GM12878 (cell line): ENCODE data around the gene DST. TPM values are rescaled to one million over a fixed set of nuclear protein-coding genes. Genes with fewer than 3 reads are reported as not detected.

Experiments used
- ATAC-seq: fragments of 200-7000 bp; cut with Tn5 transposase; 3 replicates; pipeline ENCODE4 v1.9.1; 2020; ENCODE audit warnings: mild to moderate bottlenecking, moderate library complexity
- BruUV-seq: library from RNA; stranded (reverse); fragments of 400-500 nt; replicated peaks from 2 replicates; lab custom pipeline; 2021; lab: Mats Ljungman, UMichigan
- CTCF ChIA-PET: fragments of 300-600 bp; sonication (Branson Sonifier 250); formaldehyde crosslinking; extraction: SDS; loops from one replicate; lab custom pipeline; 2021; ENCODE audit warnings: inconsistent platforms; lab: Yijun Ruan, JAX
- POLR2A ChIA-PET: fragments of 350-600 bp; formaldehyde crosslinking; extraction: SDS; loops from one replicate; lab custom pipeline; 2021; ENCODE audit warnings: inconsistent platforms; lab: Charles Lee
- RAD21 ChIA-PET: fragments of 300-600 bp; sonication (Branson Sonifier 250); formaldehyde crosslinking; loops from one replicate; lab custom pipeline; 2023; ENCODE audit warnings: antibody characterized with exemption; ENCODE audit not compliant: unreplicated experiment; lab: Charles Lee
- SMC1A ChIA-PET: fragments of 300-600 bp; sonication (Branson Sonifier 250); formaldehyde crosslinking; loops from one replicate; lab custom pipeline; 2023; ENCODE audit not compliant: unreplicated experiment, uncharacterized antibody; lab: Charles Lee
- DNase-seq: peaks from one replicate; pipeline ENCODE4 v3.0.0-alpha.2; 2011; ENCODE audit warnings: low read depth, low spot score
- FAIRE-seq: peaks from 3 replicates; lab custom pipeline; 2011; peaks lifted over from hg19 to GRCh38; lab: Jason Lieb, UNC
- H2AFZ ChIP-seq: 2 replicates; pipeline ENCODE4 v1.6.0; 2011; ENCODE audit warnings: low read depth, low read length, control low read depth; ENCODE audit not compliant: control insufficient read depth
- H3K27ac ChIP-seq: 2 replicates; pipeline ENCODE4 v1.5.1; 2011; ENCODE audit warnings: control low read depth; ENCODE audit not compliant: control insufficient read depth, insufficient read depth
- H3K27me3 ChIP-seq, 2 experiments: replicated peaks in 1 of 2; 2 replicates each; pipeline versions ENCODE4 v1.6.0 to v1.6.1; 2011; ENCODE audit warnings: low read length in 1 of 2; ENCODE audit not compliant: control insufficient read depth in 2 of 2, insufficient read depth in 2 of 2
- H3K36me3 ChIP-seq, 2 experiments: 2 replicates each; pipeline ENCODE4 v1.5.1; 2011; ENCODE audit warnings: low read length in 1 of 2; ENCODE audit not compliant: control insufficient read depth in 2 of 2, insufficient read depth in 2 of 2
- H3K4me1 ChIP-seq: 2 replicates; pipeline ENCODE4 v1.6.1; 2011; ENCODE audit warnings: mild to moderate bottlenecking, low read length, moderate library complexity, mixed read lengths; ENCODE audit not compliant: control insufficient read depth, insufficient read depth
- H3K4me2 ChIP-seq: 2 replicates; pipeline ENCODE4 v1.6.0; 2011; ENCODE audit warnings: control low read depth; ENCODE audit not compliant: control insufficient read depth, insufficient read depth
- H3K4me3 ChIP-seq: fragments of 200-600 bp; sonication (generic); 2 replicates; pipeline ENCODE4 v1.5.1; 2016
- H3K79me2 ChIP-seq: 2 replicates; pipeline ENCODE4 v1.6.0; 2011; ENCODE audit warnings: low read length; ENCODE audit not compliant: control insufficient read depth, insufficient read depth
- H3K9ac ChIP-seq: 2 replicates; pipeline ENCODE4 v1.8.0; 2011; ENCODE audit warnings: low read length, control low read depth, mixed read lengths; ENCODE audit not compliant: control insufficient read depth, insufficient read depth
- H3K9me3 ChIP-seq: replicated peaks from 3 replicates; pipeline ENCODE4 v1.5.1; 2011; ENCODE audit warnings: mild to moderate bottlenecking, low read length; ENCODE audit not compliant: control insufficient read depth, insufficient read depth
- H4K20me1 ChIP-seq: 2 replicates; pipeline ENCODE4 v1.6.0; 2011; ENCODE audit not compliant: control insufficient read depth, insufficient read depth
- BMI1 ChIP-seq: fragments of 450-650 bp; IDR thresholded peaks from 2 replicates; pipeline ENCODE4 v1.6.1; 2016; ENCODE audit warnings: mild to moderate bottlenecking, moderate library complexity, borderline replicate concordance
- CBFB ChIP-seq: IDR thresholded peaks from 2 replicates; pipeline ENCODE4 v1.6.1; 2016; ENCODE audit warnings: antibody characterized with exemption, low read depth
- CBX3 ChIP-seq: fragments of 200-600 bp; sonication (generic); IDR thresholded peaks from 2 replicates; pipeline ENCODE4 v1.6.1; 2016; ENCODE audit warnings: low read depth, borderline replicate concordance
- CREM ChIP-seq: IDR thresholded peaks from 2 replicates; pipeline ENCODE4 v1.6.1; 2014; ENCODE audit warnings: antibody characterized with exemption, low read depth
- FOXM1 ChIP-seq: IDR thresholded peaks from 2 replicates; pipeline ENCODE4 v1.6.1; 2012; ENCODE audit warnings: low read depth, mild to moderate bottlenecking, inconsistent platforms, low read length, moderate library complexity
- IKZF2 ChIP-seq, 2 experiments: fragments of 450-650 bp; IDR thresholded peaks; 2 replicates each; pipeline ENCODE4 v1.6.1; 2017; ENCODE audit warnings: mild to moderate bottlenecking in 2 of 2, moderate library complexity in 2 of 2
- KLF5 ChIP-seq: fragments of 450-650 bp; IDR thresholded peaks from 2 replicates; pipeline ENCODE4 v1.6.1; 2014; ENCODE audit warnings: mild to moderate bottlenecking; ENCODE audit not compliant: partially characterized antibody
- POLR2A ChIP-seq: IDR thresholded peaks from 2 replicates; pipeline ENCODE4 v1.6.1; 2011; ENCODE audit warnings: low read depth, mild to moderate bottlenecking, low read length
- RAD51 ChIP-seq: fragments of 450-650 bp; IDR thresholded peaks from 2 replicates; pipeline ENCODE4 v1.6.1; 2016; ENCODE audit warnings: moderate library complexity, mild to moderate bottlenecking, inconsistent platforms
- SIN3A ChIP-seq: IDR thresholded peaks from 2 replicates; pipeline ENCODE4 v1.6.1; 2012; ENCODE audit warnings: low read depth, low read length, improper control_type of control experiment
- SMAD1 ChIP-seq: fragments of 450-650 bp; IDR thresholded peaks from 2 replicates; pipeline ENCODE4 v1.6.1; 2018; ENCODE audit warnings: mild to moderate bottlenecking, low read depth; ENCODE audit not compliant: partially characterized antibody
- ZNF384 ChIP-seq: IDR thresholded peaks from 2 replicates; pipeline ENCODE4 v1.6.1; 2012; ENCODE audit warnings: low read depth, mild to moderate bottlenecking, low read length, improper control_type of control experiment, borderline replicate concordance
- ZNF622 ChIP-seq: fragments of 450-650 bp; IDR thresholded peaks from 2 replicates; pipeline ENCODE4 v1.6.1; 2017; ENCODE audit warnings: mild to moderate bottlenecking, inconsistent platforms
- ZSCAN29 ChIP-seq: fragments of 450-650 bp; IDR thresholded peaks from 2 replicates; pipeline ENCODE4 v1.6.1; 2017; ENCODE audit warnings: mild to moderate bottlenecking, moderate library complexity
- WGBS: methylation state at CpG from one replicate; pipeline ENCODE4 v1.1.6; 2016; ENCODE audit warnings: low lambda C conversion rate; ENCODE audit not compliant: insufficient replicate concordance, insufficient coverage; ENCODE audit errors: missing lambda C conversion rate; 5-methylcytosine and 5-hydroxymethylcytosine counted together
- in situ Hi-C: fragments of 300-500 bp; cut with MboI; formaldehyde crosslinking; loops from 9 replicates; pipeline ENCODE4 v1.14.3; 2018; ENCODE audit warnings: mixed read lengths
- intact Hi-C: fragments of 100-400 bp; cut with micrococcal nuclease; formaldehyde crosslinking; loops from one replicate; pipeline ENCODE4 v1.14.2; 2022; ENCODE audit not compliant: unreplicated experiment
- polyA plus RNA-seq, 11 experiments: library from polyadenylated mRNA; depleted of rRNA in 4 of 11; unstranded in 6 of 11; stranded (reverse) in 5 of 11; fragments of >200 nt; fragmentation: Nextera tagmentation in 4 of 11; fragmentation: Illumina TruSeq in 1 of 11; extraction: Ambion mirVana in 4 of 11; extraction: Trizol in 1 of 11; gene quantifications; 1 replicate in 1 of 11; 2 replicates in 10 of 11; pipeline versions ENCODE4 v1.2.1 to v1.2.3, GENCODE V29; 2011 to 2016; ENCODE audit warnings: inconsistent platforms in 2 of 11, missing spikeins in 2 of 11, low read depth in 1 of 11
- total RNA-seq, 4 experiments: library from RNA; depleted of rRNA in 3 of 4; stranded (reverse); fragments of >200 nt in 3 of 4; fragmentation: Illumina TruSeq in 1 of 4; extraction: Trizol in 1 of 4; gene quantifications; 2 replicates each; pipeline versions ENCODE4 v1.2.1 to v1.2.3, GENCODE V29; 2013 to 2021
- TF ChIP-seq, protein P1 (sequence below): fragments of 450-650 bp; formaldehyde crosslinking; IDR thresholded peaks from 2 replicates; pipeline ENCODE4 v1.5.0; 2022; ENCODE audit warnings: mild to moderate bottlenecking, missing genetic modification characterization

Gene DST
- total and polyA plus RNA-seq, 10 of the 15 experiments (the other 5 are each of a cell fraction or from before 2014, with no cell fraction given), result 32.1 to 156 (median 75.0) TPM

DNA sequence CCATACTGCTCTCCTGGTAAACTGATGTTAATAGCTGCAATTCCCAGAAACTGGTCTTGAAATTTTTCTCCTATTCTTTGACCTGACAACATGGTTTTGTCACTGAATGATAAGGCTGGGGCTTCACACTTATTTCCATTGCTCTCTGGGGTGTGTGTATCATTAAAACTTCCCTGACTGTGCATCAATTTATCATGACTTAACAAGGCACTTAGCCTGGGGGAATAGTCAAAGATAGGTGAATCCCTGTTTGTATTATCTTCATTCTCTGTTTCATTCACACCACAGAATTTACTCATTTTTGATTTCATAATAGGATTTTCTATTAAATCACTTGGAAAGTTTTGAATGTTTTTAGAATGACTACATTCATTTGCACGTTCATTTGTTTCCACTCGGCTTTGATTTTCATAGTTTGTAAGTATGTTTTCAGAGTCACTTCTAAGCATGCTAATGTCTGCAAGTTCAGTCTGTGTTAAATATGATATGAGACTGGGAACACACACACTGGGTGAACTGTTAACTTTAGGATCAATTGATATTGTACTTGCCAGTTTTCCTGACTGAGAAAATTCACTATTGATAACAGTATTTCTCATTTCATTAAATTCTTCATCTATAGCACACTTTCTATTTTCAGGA, 35.5 kb downstream of the DST start:
- no peak for ATAC-seq
- 75% methylated on average over 2 of the region's 2 CpGs for WGBS
- no peak for DNase-seq
- CTCF ChIA-PET, result interaction anchor here (0.8 to 4.2 kb wide), 4 partner anchors 12 to 30 kb away, joined by 3 to 23 read pairs (median 8); no protein-coding TSS in a partner anchor
- H3K4me1 ChIP-seq, result no peaks in the 10 kb centered on the region
- no peak overlapping the region for H3K4me2 ChIP-seq
- no peak overlapping the region for H3K27ac ChIP-seq
- H3K27me3 ChIP-seq, result no peaks in the 10 kb centered on the region
- no peaks in the 10 kb centered on the region; the same call in 1 of the 2 replicates for H3K79me2 ChIP-seq
- no peak for FAIRE-seq
- intact Hi-C loops, result no loop called here
- BruUV-seq, result no TSS peak
- no peak overlapping the region for H2AFZ ChIP-seq
- peaks cover 0 to 24% of the 10 kb centered on the region in 2 experiments; a peak in 2 of 4 replicates for H3K36me3 ChIP-seq
- RAD21 ChIA-PET, result interaction anchor here (1.7 kb wide), 1 partner anchor 12 kb away, joined by 4 read pairs; no protein-coding TSS in a partner anchor
- H4K20me1 ChIP-seq, result no peaks in the 10 kb centered on the region
- H3K9ac ChIP-seq, result no peak overlapping the region
- in situ Hi-C loops, result no loop called here
- POLR2A ChIA-PET, result no interaction called here
- SMC1A ChIA-PET, result interaction anchor here (1.1 to 4.1 kb wide), 2 partner anchors 12 to 19 kb away, joined by 3 to 21 read pairs; no protein-coding TSS in a partner anchor
- TF ChIP-seq FOXM1 (no peak), SIN3A (no peak), POLR2A (no peak), KLF5 (no peak), SMAD1 (no peak), RAD51 (no peak), CREM (no peak), ZNF384 (no peak), CBX3 (no peak), ZSCAN29 (no peak), CBFB (no peak), BMI1 (no peak), IKZF2 (IDR thresholded peaks at IDR 0.05) (no peak), ZNF622 (no peak)
- TF ChIP-seq, protein P1, sequence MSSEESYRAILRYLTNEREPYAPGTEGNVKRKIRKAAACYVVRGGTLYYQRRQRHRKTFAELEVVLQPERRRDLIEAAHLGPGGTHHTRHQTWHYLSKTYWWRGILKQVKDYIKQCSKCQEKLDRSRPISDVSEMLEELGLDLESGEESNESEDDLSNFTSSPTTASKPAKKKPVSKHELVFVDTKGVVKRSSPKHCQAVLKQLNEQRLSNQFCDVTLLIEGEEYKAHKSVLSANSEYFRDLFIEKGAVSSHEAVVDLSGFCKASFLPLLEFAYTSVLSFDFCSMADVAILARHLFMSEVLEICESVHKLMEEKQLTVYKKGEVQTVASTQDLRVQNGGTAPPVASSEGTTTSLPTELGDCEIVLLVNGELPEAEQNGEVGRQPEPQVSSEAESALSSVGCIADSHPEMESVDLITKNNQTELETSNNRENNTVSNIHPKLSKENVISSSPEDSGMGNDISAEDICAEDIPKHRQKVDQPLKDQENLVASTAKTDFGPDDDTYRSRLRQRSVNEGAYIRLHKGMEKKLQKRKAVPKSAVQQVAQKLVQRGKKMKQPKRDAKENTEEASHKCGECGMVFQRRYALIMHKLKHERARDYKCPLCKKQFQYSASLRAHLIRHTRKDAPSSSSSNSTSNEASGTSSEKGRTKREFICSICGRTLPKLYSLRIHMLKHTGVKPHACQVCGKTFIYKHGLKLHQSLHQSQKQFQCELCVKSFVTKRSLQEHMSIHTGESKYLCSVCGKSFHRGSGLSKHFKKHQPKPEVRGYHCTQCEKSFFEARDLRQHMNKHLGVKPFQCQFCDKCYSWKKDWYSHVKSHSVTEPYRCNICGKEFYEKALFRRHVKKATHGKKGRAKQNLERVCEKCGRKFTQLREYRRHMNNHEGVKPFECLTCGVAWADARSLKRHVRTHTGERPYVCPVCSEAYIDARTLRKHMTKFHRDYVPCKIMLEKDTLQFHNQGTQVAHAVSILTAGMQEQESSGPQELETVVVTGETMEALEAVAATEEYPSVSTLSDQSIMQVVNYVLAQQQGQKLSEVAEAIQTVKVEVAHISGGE (CRISPR knock-in tag), result no peak
- no peak overlapping the region for H3K4me3 ChIP-seq
- H3K9me3 ChIP-seq, result no peaks in the 10 kb centered on the region
